22Rv1 (cell line): ENCODE measurements around the gene MYO5C.

ENCODE experiments used
- CTCF ChIP-seq: fragments of 450-650 bp; IDR thresholded peaks from 2 replicates; pipeline ENCODE4 v1.5.1; 2017; ENCODE audit warnings: mild to moderate bottlenecking
- ZFX ChIP-seq: fragments of 450-650 bp; IDR thresholded peaks from 2 replicates; pipeline ENCODE4 v1.6.1; 2017; ENCODE audit warnings: antibody characterized with exemption, borderline replicate concordance

- TF ChIP-seq ZFX (no peak), CTCF (no peak)
These were observed 134.1 kb downstream of the MYO5C start for GRCh38 chr15:52161406-52161966.
